ENCODE results near the gene UGT1A8. TPM values are rescaled to one million over a fixed set of nuclear protein-coding genes. Genes with fewer than 3 reads are reported as not detected.

UGT1A8 gene
- total and polyA plus RNA-seq, 2 of the 4 experiments (the other 2 are of a cell fraction), result not detected

GRCh38 chr2:233801357-233802131, 184.1 kb downstream of the UGT1A8 start:
- POLR2A ChIA-PET (ENCODE audit: unreplicated experiment), result no interaction called here
- H4K91ac ChIP-seq (ENCODE audit: insufficient read depth, low read depth, low read length), result no peak overlapping the region
- H3K18ac ChIP-seq (ENCODE audit: low read depth, low read length), result no peak overlapping the region
- H3K27me3 ChIP-seq (ENCODE audit: control insufficient read depth, insufficient read depth, low read length), result peaks cover 19% of the 10 kb centered on the region
- intact Hi-C loops (cut with micrococcal nuclease) (no loop called here), in situ Hi-C loops (cut with MboI; ENCODE audit: low sequenced_read_pairs) (no loop called here), dilution Hi-C loops (cut with HindIII; ENCODE audit: low sequenced_read_pairs, unreplicated experiment) (no loop called here)
- CTCF ChIA-PET, result no interaction called here
- H3K56ac ChIP-seq (ENCODE audit: extremely low read depth, insufficient read depth, low read length), result no peak overlapping the region
- no peak overlapping the region for H3K27ac ChIP-seq (ENCODE audit: insufficient read depth, low read length)
- H2BK5ac ChIP-seq (ENCODE audit: low read depth, low read length, poor library complexity, severe bottlenecking), result no peak overlapping the region
- H3K4me2 ChIP-seq (ENCODE audit: low read depth, low read length), result no peak overlapping the region
- no peaks in the 10 kb centered on the region for H4K20me1 ChIP-seq (ENCODE audit: insufficient read depth, low read length)
- no peak overlapping the region for H2BK15ac ChIP-seq (ENCODE audit: low read depth, low read length)
- no peak overlapping the region for H2AK5ac ChIP-seq (ENCODE audit: low read depth, low read length)
- no peak overlapping the region for H2AK9ac ChIP-seq (replicated peaks; ENCODE audit: low read depth, low read length, poor library complexity)
- peak; percentile 49; the same call in 1 of the 2 replicates for ATAC-seq (ENCODE audit: low read depth)
- TF ChIP-seq CTCF (conservative IDR thresholded peaks at IDR 0.05; ENCODE audit: low read depth, low read length) (0 out of 2 replicates have a peak, but pooled peaks have one; percentile 11), BHLHE40 (IDR thresholded peaks at IDR 0.05; ENCODE audit: low read depth, low read length) (no peak)
- no peak overlapping the region for H4K8ac ChIP-seq (ENCODE audit: low read depth in 2 of 2, low read length in 2 of 2)
- no peak overlapping the region for H3K9ac ChIP-seq (ENCODE audit: low read depth, low read length)
- 90% methylated on average over 2 of the region's 9 CpGs; no CpG with 5 or more reads in 1 of the 2 experiments for WGBS, 2 experiments (ENCODE audit: extremely low coverage in 2 of 2, insufficient read length in 1 of 2)
- H3K9me3 ChIP-seq (ENCODE audit: control insufficient read depth, insufficient read depth, low read length), result no peaks in the 10 kb centered on the region; the same call in 1 of the 2 replicates
- no peaks in the 10 kb centered on the region for H3K79me1 ChIP-seq (ENCODE audit: low read depth in 1 of 2, low read length in 2 of 2)
- H2BK120ac ChIP-seq (ENCODE audit: low read depth, low read length), result no peak overlapping the region
- H2BK20ac ChIP-seq (ENCODE audit: low read depth, low read length), result no peak overlapping the region
- no peak overlapping the region for H3K4me3 ChIP-seq (ENCODE audit: insufficient read depth, low read depth, low read length)
- H3K4me1 ChIP-seq (ENCODE audit: control insufficient read depth, insufficient read depth, low read length), result no peaks in the 10 kb centered on the region
- H3K4ac ChIP-seq (ENCODE audit: low read depth, low read length), result no peak overlapping the region
- H3K23ac ChIP-seq (ENCODE audit: low read depth, low read length), result no peak overlapping the region
- H4K5ac ChIP-seq (ENCODE audit: low read depth, low read length), result no peak overlapping the region
- peak overlapping the region; percentile 27 for H2AFZ ChIP-seq (replicated peaks; ENCODE audit: low read length, poor library complexity)
- no TSS peak for BruUV-seq (replicated peaks)
- peak; percentile 55 for DNase-seq
- no peaks in the 10 kb centered on the region for H3K36me3 ChIP-seq (ENCODE audit: control insufficient read depth, insufficient read depth, low read length)
- H3K14ac ChIP-seq (replicated peaks; ENCODE audit: low read depth, low read length), result no peak overlapping the region
- H3K9me1 ChIP-seq (ENCODE audit: insufficient read depth, low read length), result no peaks in the 10 kb centered on the region

Data from IMR-90 (cell line).